Measurements from ENCODE around the gene GALNT5. TPM values are rescaled to one million over a fixed set of nuclear protein-coding genes. Genes with fewer than 3 reads are reported as not detected.

The GALNT5 gene
- total RNA-seq, 1 donor from 2014 or later: 0.35 TPM

GRCh38 chr2:157281316-157281715 is 23.8 kb downstream of the GALNT5 start:
- intact Hi-C loops (cut with DNase I): no loop called here
- no peak for DNase-seq (ENCODE audit: low spot score)

GRCh38 chr2:157283468-157283867 is 26.0 kb downstream of the GALNT5 start:
- intact Hi-C loops (cut with DNase I): no loop called here
- no peak for DNase-seq (ENCODE audit: low spot score)

- intact Hi-C loops (cut with DNase I): no loop called here
- no peak for DNase-seq (ENCODE audit: low spot score)
Observed at GRCh38 chr2:157287160-157287559, 29.7 kb downstream of the GALNT5 start.

GRCh38 chr2:157290525-157290924 is 33.0 kb downstream of the GALNT5 start:
- intact Hi-C loops (cut with DNase I): no loop called here
- no peak for DNase-seq (ENCODE audit: low spot score)

- intact Hi-C loops (cut with DNase I): no loop called here
Observed at GRCh38 chr2:157291018-157291417, 33.5 kb downstream of the GALNT5 start.

GRCh38 chr2:157292853-157293252 is 35.3 kb downstream of the GALNT5 start:
- DNase-seq (ENCODE audit: low spot score): no peak
- intact Hi-C loops (cut with DNase I): no loop called here

More at GRCh38 chr2:157291018-157291417, 33.5 kb downstream of the GALNT5 start:
- DNase-seq (ENCODE audit: low spot score): no peak

- intact Hi-C loops (cut with DNase I): no loop called here
- DNase-seq (ENCODE audit: low spot score): no peak
Observed at GRCh38 chr2:157296490-157296889, 39.0 kb downstream of the GALNT5 start.

GRCh38 chr2:157296958-157297357 is 39.5 kb downstream of the GALNT5 start:
- no peak for DNase-seq (ENCODE audit: low spot score)
- intact Hi-C loops (cut with DNase I): no loop called here

GRCh38 chr2:157301307-157301706 is 43.8 kb downstream of the GALNT5 start:
- DNase-seq (ENCODE audit: low spot score): no peak
- intact Hi-C loops (cut with DNase I): loop anchor here (10.0 kb wide), 2 partner anchors 293 to 713 kb away; no protein-coding TSS in a partner anchor

- intact Hi-C loops (cut with DNase I): loop anchor here (10.0 kb wide), 2 partner anchors 292 to 712 kb away; no protein-coding TSS in a partner anchor
- DNase-seq (ENCODE audit: low spot score): no peak
Observed at GRCh38 chr2:157302492-157303099, 45.1 kb downstream of the GALNT5 start.

GRCh38 chr2:157303612-157304011 is 46.1 kb downstream of the GALNT5 start:
- no peak for DNase-seq (ENCODE audit: low spot score)
- intact Hi-C loops (cut with DNase I): loop anchor here (10.0 kb wide), 2 partner anchors 291 to 711 kb away; no protein-coding TSS in a partner anchor

GRCh38 chr2:157304811-157305722 is 47.6 kb downstream of the GALNT5 start:
- intact Hi-C loops (cut with DNase I): loop anchor here (10.0 kb wide), 2 partner anchors 290 to 710 kb away; no protein-coding TSS in a partner anchor
- no peak for DNase-seq (ENCODE audit: low spot score)

- intact Hi-C loops (cut with DNase I): loop anchor here (10.0 kb wide), 2 partner anchors 289 to 709 kb away; no protein-coding TSS in a partner anchor
- no peak for DNase-seq (ENCODE audit: low spot score)
Observed at GRCh38 chr2:157305723-157306110, 48.2 kb downstream of the GALNT5 start.

GRCh38 chr2:157307021-157307420 is 49.5 kb downstream of the GALNT5 start:
- DNase-seq (ENCODE audit: low spot score): no peak
- intact Hi-C loops (cut with DNase I): loop anchor here (10.0 kb wide), 2 partner anchors 288 to 708 kb away; no protein-coding TSS in a partner anchor

- intact Hi-C loops (cut with DNase I): loop anchor here (10.0 kb wide), 2 partner anchors 285 to 705 kb away; no protein-coding TSS in a partner anchor
Observed at GRCh38 chr2:157309878-157310277, 52.4 kb downstream of the GALNT5 start.

GRCh38 chr2:157311706-157312105 is 54.2 kb downstream of the GALNT5 start:
- intact Hi-C loops (cut with DNase I): no loop called here
- no peak for DNase-seq (ENCODE audit: low spot score)

More at GRCh38 chr2:157309878-157310277, 52.4 kb downstream of the GALNT5 start:
- no peak for DNase-seq (ENCODE audit: low spot score)

GRCh38 chr2:157312866-157313486 is 55.5 kb downstream of the GALNT5 start:
- intact Hi-C loops (cut with DNase I): no loop called here
- DNase-seq (ENCODE audit: low spot score): no peak

- intact Hi-C loops (cut with DNase I): no loop called here
- no peak for DNase-seq (ENCODE audit: low spot score)
Observed at GRCh38 chr2:157315901-157316300, 58.4 kb downstream of the GALNT5 start.

GRCh38 chr2:157318884-157319283 is 61.4 kb downstream of the GALNT5 start:
- intact Hi-C loops (cut with DNase I): no loop called here
- no peak for DNase-seq (ENCODE audit: low spot score)

GRCh38 chr2:157319795-157320194 is 62.3 kb downstream of the GALNT5 start:
- intact Hi-C loops (cut with DNase I): no loop called here
- DNase-seq (ENCODE audit: low spot score): no peak
